ENCODE results near the gene NDRG3.

DNA sequence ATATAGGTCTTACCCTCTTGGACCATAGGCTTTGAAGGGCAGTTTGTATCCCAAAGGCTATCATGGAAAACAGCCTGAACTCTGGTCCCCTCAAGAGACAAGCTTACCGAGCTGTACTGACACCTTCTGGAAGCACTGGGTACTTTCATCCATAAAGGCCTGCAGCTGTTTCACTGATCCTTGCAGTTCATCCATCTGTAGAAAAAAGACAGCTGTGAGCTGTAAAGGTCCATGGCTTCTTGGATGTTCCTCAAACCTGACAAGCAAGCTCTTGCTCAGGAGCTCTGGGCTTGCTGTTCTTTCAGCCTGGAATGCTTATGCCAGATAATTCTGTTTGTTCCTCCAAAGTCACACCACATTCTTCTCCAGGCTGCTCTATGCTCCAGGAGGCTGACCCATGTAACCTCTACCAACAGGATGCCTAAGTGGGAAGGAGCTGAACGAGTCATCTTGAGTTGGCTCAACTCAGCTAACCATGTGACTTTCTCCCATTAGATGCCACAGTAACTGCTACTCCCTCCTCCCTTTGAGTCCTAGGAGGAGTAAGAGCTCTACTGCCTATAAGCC is 8.8 kb upstream of the NDRG3 start:
- no peak for TF ChIP-seq YY1 (IDR thresholded peaks at IDR 0.05; ENCODE audit: insufficient read depth, insufficient read length)
- TF ChIP-seq ZNF274 (IDR thresholded peaks at IDR 0.05; ENCODE audit: low read depth, low read length) = no peak

Data from NT2/D1 (cell line).